ENCODE results near the gene REM1.
A peak's percentile ranks its signal among the peaks of the same experiment; 100 is the strongest.

REM1 gene

DNA sequence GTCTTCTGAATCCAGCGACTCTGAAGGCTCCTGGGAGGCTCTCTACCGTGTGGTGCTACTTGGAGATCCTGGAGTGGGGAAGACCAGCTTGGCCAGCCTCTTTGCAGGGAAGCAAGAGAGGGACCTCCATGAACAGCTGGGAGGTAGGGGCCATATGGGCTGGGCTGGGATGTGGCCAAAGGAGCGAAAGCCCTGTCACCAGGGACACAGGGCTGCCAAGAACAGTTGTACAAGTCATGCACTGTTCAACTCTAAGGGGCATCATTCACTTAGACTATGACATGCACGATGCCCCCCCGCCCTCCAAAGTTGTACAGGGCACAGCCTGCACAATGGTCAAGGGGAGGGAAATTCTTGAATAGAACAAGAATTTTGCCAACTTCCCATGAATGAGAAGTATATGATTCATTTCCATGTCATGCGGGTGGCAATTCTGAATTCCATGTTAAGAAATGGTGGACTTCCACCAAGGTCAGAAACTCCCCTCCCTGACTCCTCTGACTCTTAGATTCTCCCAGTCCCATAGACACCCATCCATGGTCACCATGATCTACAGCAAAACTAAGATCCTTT lies 1.6 kb downstream of the REM1 start:
- DNase-seq (ENCODE audit: insufficient read length, low spot score) (no peak), FAIRE-seq (no peak)

DNA sequence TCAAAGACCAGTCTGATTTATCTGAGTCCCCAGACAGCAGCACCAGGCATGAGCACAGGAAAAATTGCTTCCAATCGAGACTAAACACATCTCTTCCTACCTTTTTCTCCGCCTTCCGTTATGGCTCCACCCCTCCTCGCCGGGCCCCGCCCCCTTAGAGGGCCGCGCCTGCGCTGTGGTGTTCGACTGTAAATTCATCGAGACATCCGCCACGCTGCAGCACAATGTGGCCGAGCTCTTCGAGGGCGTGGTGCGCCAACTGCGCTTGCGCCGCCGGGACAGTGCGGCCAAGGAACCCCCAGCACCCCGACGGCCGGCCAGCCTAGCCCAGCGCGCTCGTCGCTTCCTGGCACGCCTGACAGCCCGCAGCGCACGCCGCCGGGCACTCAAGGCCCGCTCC lies 8.9 kb downstream of the REM1 start:
- FAIRE-seq = no peak
- DNase-seq (ENCODE audit: insufficient read length, low spot score) = no peak

DNA sequence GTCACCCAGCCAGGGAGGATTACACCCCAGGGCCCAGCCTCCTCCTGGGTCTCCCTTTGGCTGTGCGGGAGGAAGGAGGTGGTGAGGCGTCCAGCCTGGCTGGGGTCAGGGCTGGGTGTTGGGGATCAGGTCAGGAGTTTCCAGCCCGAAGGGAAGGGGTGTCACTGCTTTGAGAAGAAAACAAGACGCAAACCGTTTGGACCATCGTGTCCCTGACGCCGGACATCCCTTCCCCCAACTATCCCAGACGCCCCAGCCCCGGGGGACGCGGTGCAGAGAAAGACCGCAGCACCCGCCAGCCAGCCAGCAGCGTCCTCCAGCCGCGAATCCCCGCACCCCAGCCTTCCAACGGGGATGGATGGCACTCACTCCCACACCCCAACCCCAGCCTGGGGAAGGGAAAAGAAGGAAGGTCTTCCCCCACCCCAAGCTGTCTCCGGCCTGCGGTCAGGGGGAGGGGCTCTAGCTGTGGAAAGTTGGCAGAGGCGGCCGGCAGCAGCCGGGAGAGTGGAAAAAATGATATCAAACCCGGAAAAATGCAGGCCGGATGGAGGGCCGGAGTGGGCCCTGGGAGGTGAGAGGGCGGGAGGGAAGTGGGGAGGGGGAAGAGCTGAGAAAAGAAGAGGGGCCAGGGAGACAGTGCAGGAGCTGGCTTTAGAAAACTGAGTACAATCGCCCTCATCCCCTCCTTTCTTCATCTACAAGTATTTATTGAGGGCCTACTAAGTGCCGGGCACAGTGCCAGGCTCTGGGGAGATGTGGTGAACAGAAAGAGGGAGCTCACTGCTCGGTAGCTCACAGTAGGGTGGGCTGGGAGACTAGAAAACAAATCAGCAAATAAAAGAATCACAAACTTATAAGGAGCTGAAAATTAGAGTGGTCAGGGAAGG lies 10.6 kb downstream of the REM1 start:
- FAIRE-seq (no peak), DNase-seq (ENCODE audit: insufficient read length, low spot score) (no peak)

DNA sequence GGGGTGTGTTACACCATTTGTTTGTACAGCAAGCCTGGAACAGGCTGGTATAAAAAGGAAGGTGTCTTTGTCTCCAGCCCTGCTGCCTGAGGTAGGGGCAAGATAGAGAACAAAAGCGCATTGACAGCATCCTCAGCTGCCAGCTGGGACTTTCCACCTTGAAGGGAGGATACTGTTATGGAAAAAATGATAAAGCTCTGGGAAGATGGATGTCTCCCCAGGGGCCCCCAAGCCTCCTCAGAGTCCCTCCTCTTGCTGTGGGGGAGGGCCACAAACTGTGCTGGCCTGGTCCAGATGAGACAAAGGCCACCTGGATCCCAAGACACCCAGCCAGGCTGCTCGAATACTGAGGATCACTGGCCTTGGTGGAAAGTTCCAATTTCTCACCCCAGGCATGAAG lies 13.0 kb downstream of the REM1 start:
- FAIRE-seq (no peak), DNase-seq (ENCODE audit: insufficient read length, low spot score) (no peak)

DNA sequence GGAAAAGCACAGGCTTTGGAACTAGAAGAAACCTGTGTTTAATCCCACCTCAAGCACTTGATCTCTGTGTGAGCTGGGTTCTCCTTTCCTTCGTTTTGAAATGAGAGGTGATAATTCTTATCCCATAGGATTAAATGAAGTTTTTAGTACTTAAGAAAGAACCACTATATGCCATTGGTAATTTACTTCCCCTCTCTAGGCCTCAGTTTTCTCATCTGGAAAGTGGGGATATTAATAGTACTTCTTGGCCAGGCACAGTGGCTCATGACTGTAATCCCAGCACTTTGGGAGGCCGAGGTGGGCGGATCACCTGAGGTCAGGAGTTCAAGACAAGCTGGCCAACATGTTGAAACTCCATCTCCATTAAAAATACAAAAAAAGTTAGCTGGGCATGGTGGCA lies 14.1 kb downstream of the REM1 start:
- FAIRE-seq = no peak
- DNase-seq (ENCODE audit: insufficient read length, low spot score) = no peak

DNA sequence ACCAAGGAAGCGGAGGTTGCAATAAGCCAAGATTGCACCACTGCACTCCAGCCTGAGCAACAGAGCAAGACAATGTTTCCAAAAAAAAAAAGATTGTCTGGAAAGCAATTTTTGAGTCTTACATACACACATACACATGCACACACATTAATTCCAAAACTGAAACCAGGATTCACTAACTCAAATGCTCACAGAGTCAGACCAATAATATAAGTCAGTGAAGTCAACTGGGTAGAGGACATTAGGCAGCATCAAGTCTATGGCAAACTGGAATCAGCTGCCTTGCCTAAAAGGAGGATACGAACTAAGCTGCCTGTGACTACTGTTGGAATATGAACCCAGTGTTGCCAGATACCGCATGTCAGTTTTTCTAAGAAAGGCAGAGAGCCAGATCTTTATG lies 15.7 kb downstream of the REM1 start:
- FAIRE-seq (no peak), DNase-seq (ENCODE audit: insufficient read length, low spot score) (no peak)

DNA sequence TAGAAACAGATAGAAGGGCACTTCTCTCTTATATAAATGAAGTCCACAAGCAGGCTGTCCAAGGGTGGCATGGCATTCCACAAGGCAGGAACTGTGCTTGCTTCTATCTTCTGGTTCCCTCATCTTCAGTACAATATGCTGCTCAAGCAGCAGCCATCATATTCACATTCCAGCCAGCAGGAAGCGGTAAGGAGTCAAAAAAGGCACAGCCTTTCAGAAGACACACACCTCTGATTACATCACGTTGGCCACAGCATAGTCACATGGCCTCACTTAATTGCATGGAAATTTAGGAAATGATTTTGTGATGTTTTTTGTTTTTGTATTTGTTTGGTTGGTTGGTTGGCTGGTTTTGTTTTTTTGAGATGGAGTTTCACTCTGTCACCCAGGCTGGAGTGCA lies 19.0 kb downstream of the REM1 start:
- FAIRE-seq (no peak), DNase-seq (ENCODE audit: insufficient read length, low spot score) (no peak)

DNA sequence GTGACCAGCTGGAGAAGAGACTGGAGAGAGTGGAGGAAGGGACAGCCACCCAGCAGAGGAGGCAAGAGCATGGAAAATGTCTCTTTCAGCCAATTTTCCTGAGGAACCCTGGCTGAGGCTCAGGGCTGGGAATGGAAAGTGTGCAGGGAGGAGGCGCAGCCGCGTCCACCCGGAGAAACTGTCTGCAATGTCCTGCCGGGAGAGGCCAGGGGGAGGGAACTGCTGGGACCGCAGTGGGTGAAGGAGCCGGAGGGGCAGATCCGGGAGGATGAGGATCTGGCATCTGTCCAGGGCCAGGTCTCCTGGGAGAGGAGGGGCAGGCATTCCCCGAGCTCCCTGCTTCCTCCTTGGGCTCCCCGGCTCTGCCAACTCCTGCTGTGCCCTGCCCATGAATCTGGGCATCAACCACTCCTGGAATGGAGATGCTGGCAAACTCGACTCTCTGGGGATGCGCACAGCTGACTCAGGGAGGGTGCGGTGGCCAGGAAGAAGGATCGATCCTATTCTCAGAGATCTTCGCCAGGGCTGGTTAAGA lies 21.7 kb downstream of the REM1 start:
- DNase-seq (ENCODE audit: insufficient read length, low spot score) (no peak), FAIRE-seq (no peak)

DNA sequence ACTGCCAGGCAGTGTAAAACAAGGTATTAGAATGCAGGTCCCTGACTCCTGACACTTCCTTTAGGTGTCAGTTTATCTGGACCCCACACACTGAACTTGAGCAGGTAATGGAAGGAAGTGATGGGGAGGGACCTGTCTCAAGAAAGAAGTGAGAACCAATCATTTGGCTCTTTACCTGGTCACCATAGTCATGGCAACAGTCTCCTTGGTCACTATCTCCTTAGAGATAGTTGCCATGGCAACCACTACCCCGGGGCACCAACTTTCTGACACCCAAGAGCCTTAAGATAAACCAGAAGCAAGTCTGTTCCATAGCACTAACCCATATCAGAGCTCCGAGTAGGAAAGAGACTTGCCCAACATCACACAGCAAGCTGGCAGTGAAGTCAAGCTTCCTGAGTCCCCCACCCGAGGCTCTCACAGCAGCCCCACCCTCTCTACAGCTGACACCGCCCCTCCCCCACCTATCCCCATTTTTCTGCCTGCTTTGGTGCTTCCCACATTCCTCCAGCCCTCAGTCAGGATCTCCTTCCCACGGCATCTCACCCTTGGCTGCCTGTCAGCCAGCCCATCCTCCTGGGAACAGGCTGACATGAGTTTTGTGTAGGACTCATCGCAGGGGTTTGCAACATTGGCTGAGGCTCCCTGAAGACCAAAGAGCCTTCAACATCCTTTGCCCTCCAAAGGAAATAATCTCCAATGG lies 22.9 kb downstream of the REM1 start:
- no peak for DNase-seq (ENCODE audit: insufficient read length, low spot score)
- no peak for FAIRE-seq

DNA sequence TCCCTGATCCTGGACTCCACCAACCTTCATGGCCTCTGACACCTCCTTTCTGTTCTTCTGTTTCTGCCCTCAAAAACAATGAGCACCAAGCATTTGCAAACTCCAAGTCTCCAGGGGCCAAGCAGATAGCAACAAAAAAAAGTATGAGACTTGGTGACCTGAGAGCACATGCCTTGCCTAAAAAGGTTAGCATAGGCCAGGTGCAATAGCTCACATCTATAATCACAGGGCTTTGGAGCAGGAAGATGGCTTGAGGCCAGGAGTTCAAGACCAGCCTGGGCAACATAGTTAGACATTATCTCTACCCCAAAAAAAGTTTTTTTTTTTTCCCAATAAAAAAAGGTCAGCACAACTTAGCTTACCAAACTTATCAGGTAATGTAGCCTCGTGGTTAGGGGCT lies 25.4 kb downstream of the REM1 start:
- no peak for DNase-seq (ENCODE audit: insufficient read length, low spot score)
- no peak for FAIRE-seq

DNA sequence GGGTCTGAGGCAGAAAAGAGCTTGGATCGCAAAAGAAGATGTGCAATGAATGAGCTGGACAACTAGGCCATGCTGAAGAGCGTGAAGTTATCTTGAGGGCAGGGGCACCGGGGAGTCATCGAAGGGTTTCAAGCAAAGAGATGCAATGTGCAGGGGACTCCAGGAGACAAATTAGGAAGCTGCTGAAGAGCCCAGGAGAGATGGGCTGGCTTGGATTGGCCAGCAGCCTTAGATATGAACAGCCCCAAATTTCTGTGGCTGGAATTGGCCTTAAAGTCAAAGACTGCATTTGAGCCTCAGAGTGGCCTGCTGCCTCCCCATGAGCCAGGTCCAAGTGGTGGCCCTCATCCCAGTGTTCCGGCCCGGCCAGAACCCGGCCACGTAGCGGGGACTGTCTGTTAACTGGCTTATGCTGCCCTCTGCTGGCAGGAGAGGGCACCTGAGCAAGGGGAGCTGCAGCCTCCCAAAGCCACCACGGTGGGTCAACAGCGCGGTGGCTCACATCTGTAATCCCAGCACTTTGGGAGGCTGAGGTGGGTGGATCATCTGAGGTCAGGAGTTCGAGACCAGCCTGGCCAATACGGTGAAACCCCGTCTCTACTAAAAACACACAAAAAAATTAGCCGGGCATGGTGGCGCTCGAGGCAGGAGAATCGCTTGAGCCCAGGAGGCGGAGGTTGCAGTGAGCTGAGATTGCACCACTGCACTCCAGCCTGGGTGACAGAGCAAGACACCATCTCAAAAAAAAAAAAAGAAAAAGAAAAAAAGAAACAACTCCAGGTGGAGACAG lies 28.0 kb downstream of the REM1 start:
- DNase-seq (ENCODE audit: insufficient read length, low spot score) (peak; percentile 64), FAIRE-seq (peak; percentile 31)

DNA sequence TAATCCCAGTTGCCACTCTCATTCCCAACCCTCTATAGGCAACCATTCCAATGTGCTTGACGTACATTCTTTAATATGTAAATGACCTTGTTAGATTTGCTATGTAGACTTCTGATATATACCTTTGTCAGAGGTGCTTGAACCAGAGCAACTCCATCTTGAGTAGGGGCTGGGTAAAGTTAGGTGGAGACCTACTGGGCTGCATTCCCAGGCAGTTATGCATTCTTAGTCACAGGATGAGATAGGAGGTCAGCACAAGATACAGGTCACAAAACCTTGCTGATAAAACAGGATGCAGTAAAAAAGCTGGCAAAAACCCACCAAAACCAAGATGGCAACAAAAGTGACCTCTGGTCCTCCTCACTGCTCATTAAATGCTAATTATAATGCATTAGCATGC lies 30.8 kb downstream of the REM1 start:
- no peak for DNase-seq (ENCODE audit: insufficient read length, low spot score)

DNA sequence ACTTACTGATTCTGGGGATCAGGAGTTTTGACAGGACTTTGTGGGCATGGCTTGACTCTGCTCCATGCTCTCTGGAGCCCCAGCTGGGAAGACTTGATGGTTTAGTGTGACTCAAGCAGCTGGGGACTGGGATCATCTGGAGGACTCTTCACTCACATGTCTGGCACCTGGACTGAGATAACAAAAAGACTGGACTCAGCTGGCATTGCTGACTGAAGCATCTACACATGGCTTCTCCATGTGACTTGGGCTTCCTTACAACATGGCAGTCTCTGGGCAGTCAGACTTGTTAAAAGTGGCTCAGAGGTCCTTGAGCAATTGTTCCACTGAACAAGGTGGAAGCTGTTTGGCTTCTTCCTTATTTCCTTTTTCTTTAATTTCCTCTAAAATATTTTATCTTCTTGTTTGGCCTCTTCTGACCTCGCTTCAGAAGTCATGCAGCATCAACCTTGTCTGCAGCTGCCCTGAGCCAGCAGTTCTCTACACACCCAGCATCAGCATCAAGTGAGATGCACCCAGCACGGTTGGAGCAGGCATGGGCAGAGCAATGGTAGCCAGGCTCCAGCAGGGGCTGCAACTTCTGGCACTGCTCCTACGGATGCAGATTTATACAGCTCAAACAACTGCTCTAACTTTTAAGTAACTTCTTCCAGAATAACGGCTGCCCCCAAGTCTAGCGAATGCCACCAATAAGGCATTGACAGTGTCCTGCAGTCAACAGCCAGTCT lies 33.6 kb downstream of the REM1 start:
- FAIRE-seq (no peak), DNase-seq (ENCODE audit: insufficient read length, low spot score) (no peak)

More for the DNA sequence above, 30.8 kb downstream of the REM1 start:
- FAIRE-seq = no peak

DNA sequence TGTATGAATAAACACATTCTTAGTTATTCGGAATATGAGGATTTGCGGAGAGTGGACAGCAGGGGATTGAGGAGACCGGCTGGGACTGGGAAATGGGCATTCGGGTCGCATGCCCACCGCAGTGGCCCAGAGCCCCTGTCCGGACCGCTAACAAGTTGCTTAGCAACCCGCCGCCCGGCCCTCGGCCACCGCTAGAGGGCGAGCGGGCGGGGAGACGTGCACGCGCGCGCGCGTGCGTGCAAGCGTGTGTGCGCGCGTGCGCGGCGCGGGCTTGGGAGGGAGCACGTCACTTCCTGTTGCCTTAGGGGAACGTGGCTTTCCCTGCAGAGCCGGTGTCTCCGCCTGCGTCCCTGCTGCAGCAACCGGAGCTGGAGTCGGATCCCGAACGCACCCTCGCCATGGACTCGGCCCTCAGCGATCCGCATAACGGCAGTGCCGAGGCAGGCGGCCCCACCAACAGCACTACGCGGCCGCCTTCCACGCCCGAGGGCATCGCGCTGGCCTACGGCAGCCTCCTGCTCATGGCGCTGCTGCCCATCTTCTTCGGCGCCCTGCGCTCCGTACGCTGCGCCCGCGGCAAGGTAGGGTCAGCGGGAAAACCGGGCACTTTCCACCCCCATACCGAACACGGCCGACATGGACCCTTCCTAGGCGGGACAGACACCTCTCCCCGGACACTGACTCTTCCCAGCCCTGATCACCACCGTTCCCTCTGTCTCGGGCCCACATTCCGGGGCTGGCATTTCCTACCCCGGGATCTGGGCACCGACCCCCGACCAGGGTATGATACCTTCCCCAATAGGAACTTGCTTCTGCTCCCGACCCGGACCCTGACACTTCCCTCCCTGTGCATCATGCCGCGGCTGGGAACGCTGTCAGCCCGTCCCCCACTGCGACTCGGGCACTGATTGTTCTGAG lies 39.3 kb downstream of the REM1 start, which contains the start of gene HM13:
TSS of gene HM13 (plus strand) at position 289 of the 918 bp plus-strand sequence. CDS start at position 399, 110 bp downstream.
- DNase-seq (ENCODE audit: insufficient read length, low spot score) (peak; percentile 89), FAIRE-seq (peak; percentile 75)

DNA sequence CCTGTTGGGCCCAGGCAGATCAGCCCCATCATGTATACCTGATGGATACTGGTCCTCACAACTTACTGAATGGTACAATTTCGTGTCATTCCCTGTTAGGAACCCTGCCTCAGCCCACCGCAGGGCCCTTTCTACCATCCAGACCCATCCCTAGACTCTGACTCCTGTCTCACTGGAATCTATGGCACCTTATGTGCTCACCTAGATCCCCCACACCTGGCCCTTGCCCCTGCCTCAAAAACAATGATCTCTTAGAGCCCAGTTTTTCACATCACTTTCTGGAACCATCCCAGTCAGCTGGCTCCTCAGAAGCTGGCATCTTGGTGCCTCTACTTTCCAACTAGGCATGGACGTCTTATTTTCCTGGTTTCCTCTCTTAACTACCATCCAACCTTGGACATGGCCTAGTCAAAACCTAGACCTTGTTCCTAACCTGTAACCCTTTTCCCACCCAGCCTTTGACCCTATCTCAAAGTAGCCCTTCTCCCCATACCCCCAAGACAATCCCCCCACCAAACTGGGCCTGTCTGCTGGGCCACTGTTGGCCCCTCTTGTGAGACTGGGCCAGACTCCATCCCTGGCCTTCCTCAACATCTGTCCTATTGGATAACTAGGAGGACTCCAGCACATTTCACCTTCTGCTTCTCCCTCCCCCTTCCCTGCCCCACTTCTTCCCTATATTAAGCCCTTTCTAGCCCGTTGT lies 40.1 kb downstream of the REM1 start:
- FAIRE-seq (no peak), DNase-seq (ENCODE audit: insufficient read length, low spot score) (no peak)

DNA sequence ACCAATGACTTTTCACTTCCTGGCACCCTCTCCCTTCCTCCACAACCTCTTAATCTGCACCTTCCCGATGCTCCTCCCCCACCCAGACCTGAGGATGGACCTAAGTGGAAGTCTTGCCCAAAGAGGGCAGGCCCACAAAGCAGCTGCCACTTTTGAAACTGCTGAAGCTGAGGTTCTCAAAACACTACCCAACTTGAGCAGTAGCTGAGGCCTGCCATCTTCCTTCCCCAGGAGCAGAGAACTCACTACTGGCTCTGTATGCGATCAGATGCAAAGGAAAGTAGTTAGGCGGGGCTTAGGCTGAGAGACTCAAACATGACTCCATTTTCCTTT lies 40.7 kb downstream of the REM1 start:
- no peak for FAIRE-seq
- DNase-seq (ENCODE audit: insufficient read length, low spot score) = no peak

DNA sequence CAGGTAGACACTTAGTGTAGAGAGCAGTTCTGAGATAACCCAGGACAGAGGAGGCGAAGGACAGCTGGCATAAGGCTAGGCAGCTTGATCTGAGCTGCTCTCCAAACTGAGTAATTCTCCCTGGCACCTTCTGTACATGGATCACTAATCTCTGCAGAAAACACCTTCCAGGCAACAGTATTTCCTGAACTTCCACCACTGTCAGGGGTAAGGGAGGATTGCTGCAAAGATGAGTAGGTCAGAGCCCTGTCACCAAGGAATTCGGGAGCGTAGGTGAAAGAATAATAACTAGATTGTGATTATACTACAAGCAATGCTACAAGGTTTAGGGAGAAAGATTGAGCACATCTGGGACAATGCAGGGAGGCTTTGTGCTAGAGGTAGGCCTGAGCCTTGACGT lies 41.1 kb downstream of the REM1 start:
- FAIRE-seq (no peak), DNase-seq (ENCODE audit: insufficient read length, low spot score) (no peak)

DNA sequence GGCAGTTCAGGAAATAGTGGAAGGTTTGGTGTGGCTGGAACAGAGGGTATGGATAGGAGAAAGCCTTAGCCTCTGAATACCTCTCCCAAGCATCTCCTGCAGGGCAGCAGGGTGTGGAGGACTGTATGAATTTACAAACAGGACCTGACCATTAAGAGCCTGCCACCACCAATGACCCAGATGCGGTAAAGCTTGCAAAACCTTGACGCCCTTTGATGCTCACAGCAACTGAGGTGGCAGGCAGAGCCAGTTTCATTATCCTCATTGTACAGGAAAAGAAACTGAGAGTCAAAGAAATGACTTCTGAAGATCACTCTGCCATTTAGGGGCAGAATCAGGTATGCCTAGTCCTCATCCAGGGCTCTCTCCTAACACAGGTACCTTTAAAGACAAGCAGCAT lies 41.6 kb downstream of the REM1 start:
- FAIRE-seq = no peak
- no peak for DNase-seq (ENCODE audit: insufficient read length, low spot score)
